CD4-positive, alpha-beta T cell treated with Interleukin-4 for 1 hour (primary cell): ENCODE results near the gene ATP5F1E.
"Not testable (repeated sequence)": the region's sequence is repeated elsewhere in the genome, so short reads cannot be mapped to it uniquely, and the experiment has no call there.

Experiments
- DNase-seq, 2 donors: peaks; one replicate each; pipeline ENCODE4 v3.0.0-alpha.2; 2020 to 2022

Gene ATP5F1E

DNA sequence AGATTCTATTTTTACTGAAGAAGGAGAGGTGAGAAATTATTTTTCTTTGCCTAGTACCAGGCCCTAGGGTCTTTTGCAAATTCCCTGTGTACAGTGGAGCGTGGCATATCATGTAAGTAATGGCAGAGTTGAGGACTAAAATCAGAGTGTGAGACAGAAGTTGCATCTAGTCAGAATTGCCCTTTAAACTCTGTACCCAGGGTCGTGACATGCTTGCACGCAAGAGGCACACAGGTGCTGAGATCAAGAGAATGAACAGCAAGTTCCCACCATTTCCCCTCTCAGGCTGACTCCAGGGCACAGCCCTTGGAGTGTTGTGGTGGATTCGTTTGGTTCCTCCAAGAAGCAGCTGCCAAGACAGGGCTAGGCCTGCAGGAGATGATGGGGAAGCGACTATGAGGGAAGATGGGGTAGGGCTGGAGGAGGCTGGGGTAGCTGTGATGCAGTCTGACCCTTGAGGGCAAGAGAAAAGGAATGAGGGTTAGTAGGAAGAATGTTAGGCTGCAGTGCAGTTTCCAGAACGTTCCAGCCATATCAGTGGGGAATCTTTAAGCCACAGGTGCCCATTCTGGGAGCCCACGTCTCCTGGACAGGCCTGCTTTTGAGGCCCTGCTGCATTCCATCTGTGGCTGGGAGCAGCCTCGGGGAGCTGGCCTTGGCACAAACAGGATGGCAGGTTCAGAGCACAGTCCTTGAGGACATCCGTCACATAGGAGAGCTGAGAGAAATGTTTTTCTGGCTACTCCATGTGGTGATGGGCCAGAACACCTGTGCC, 44.2 kb downstream of the ATP5F1E start:
- DNase-seq, result no peak

DNA sequence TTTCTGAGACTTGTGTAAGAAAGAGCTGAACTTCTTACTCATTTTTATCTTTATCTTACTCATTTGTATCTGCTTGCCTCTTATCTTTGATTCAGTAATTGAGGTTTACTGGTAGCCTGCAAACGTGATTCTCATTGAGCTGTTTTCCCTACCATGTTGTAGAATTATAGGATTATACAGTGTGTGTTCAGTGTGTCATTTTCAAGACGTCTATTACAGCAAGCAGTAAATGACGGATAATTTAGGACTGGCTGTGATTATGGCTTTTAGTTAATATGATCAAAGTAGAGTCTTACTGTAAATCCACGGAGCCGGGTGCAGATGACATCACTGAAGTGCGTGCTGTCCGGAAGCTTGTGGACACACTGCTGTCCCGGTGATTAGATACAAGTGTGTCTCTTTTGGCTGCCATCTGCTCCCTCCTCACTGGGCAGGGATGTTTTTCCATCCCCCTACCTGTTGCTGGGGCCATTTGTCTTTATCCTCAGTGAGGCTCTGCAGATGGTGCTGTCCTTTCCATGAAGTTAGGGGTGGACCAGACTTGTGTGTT, 45.1 kb downstream of the ATP5F1E start:
- no peak for DNase-seq

DNA sequence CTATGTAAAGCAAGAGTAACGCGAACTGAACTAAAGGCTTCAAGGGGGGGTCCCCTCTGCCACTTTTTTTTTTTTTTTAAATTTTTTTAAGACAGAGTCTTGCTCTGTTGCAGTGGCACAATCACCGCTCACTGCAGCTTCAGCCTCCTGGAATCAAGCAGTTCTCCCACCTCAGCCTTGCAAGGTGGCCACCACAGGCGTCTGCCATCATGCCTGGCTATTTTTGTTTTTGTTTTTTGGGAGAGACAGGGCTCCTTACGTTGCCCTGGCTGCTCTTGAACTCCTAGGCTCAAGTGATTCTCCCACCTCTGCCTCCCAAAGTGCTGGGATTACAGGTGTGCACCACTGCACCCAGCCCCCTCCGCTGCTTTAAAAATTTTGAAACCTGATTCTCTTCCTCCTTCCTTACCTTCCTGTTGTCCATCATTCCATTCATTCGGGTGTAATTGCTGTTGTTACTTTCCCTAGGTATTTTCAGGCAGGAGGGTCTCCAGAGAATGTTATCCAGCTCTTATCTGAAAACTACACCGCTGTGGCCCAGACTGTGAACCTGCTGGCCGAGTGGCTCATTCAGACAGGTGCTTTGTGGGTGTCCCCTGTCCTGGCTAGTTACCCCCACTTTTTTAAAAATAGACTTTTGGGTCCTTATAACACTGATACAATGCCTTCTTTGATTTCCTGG, 45.7 kb downstream of the ATP5F1E start:
- DNase-seq, result no peak

- no peak for DNase-seq
Observed at GRCh38 chr20:58985656-58986055, 46.5 kb downstream of the ATP5F1E start.

GRCh38 chr20:58984691-58985090, 47.4 kb downstream of the ATP5F1E start:
- no peak for DNase-seq

DNA sequence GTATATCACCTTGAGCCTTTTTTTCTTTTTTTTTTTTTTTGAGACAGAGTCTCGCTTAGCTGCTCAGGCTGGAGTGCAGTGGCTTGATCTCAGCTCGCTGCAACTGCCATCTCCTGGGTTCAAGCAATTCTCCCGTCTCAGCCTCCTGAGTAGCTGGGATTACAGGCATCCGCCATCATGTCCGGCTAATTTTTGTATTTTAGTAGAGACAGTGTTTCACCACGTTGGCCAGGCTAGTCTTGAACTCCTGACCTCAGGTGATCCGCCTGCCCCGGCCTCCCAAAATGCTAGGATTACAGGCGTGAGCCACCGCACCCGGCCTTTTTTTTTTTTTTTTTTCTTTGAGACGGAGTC, 49.0 kb downstream of the ATP5F1E start:
- DNase-seq, result not testable (repeated sequence)

GRCh38 chr20:58982406-58983114, 49.6 kb downstream of the ATP5F1E start:
- DNase-seq, result peak in 1 of 2 donors; percentile 66

GRCh38 chr20:58981628-58982364, 50.3 kb downstream of the ATP5F1E start:
- DNase-seq, result peak in 1 of 2 donors; percentile 22

- DNase-seq, result peak; percentile 87 to 89
Observed at GRCh38 chr20:58980711-58981627, 51.2 kb downstream of the ATP5F1E start, which contains the start of gene NELFCD. Gene NELFCD, plus strand, starts transcription at chr20:58981256. Its CDS starts 54 bp downstream, at chr20:58981310.

GRCh38 chr20:58978351-58979190, 53.6 kb downstream of the ATP5F1E start:
- no peak for DNase-seq

GRCh38 chr20:58976061-58976730, 55.9 kb downstream of the ATP5F1E start:
- DNase-seq, result no peak
